GM23338 (cell line): ENCODE results near the gene IRGM. TPM values are rescaled to one million over a fixed set of nuclear protein-coding genes. Genes with fewer than 3 reads are reported as not detected.

Experiments
- ATAC-seq: fragments of 200-7000 bp; cut with Tn5 transposase; 3 replicates; pipeline ENCODE4 v1.9.1; 2020
- DNase-seq: peaks from one replicate; pipeline ENCODE4 v3.0.0-alpha.2; 2015; ENCODE audit warnings: low spot score
- H2AFZ ChIP-seq: fragments of 200-600 bp; sonication (generic); 2 replicates; pipeline ENCODE4 v1.8.0; 2016; ENCODE audit warnings: antibody characterized with exemption, mild to moderate bottlenecking, moderate library complexity
- H3F3A ChIP-seq: fragments of 200-600 bp; sonication (generic); replicated peaks from 2 replicates; pipeline ENCODE4 v1.8.0; 2017; ENCODE audit warnings: antibody characterized with exemption, mixed run types, low read depth
- H3K27ac ChIP-seq: fragments of 200-600 bp; sonication (generic); 2 replicates; pipeline ENCODE4 v1.6.1; 2016; ENCODE audit warnings: low read depth
- H3K27me3 ChIP-seq: fragments of 200-600 bp; sonication (generic); 2 replicates; pipeline ENCODE4 v1.8.0; 2016; ENCODE audit warnings: mild to moderate bottlenecking, mixed run types, moderate library complexity; ENCODE audit not compliant: insufficient read depth
- H3K36me3 ChIP-seq: fragments of 200-600 bp; sonication (generic); 2 replicates; pipeline ENCODE4 v1.8.0; 2016; ENCODE audit warnings: mild to moderate bottlenecking; ENCODE audit not compliant: insufficient read depth
- H3K4me1 ChIP-seq: fragments of 200-600 bp; sonication (generic); 2 replicates; pipeline ENCODE4 v1.8.0; 2016; ENCODE audit warnings: mild to moderate bottlenecking, moderate library complexity; ENCODE audit not compliant: insufficient read depth
- H3K4me2 ChIP-seq: fragments of 200-600 bp; sonication (generic); 2 replicates; pipeline ENCODE4 v1.7.1; 2017; ENCODE audit warnings: mixed run types
- H3K4me3 ChIP-seq: fragments of 200-600 bp; sonication (generic); 2 replicates; pipeline ENCODE4 v1.6.1; 2016; ENCODE audit warnings: mixed run types
- H3K79me2 ChIP-seq: fragments of 200-600 bp; sonication (generic); replicated peaks from 2 replicates; pipeline ENCODE4 v1.8.0; 2017; ENCODE audit warnings: mild to moderate bottlenecking; ENCODE audit not compliant: insufficient read depth
- H3K9me2 ChIP-seq: fragments of 200-600 bp; sonication (generic); 2 replicates; pipeline ENCODE4 v1.8.0; 2017; ENCODE audit not compliant: insufficient read depth
- H4K20me1 ChIP-seq: fragments of 200-600 bp; sonication (generic); replicated peaks from 2 replicates; pipeline ENCODE4 v1.8.0; 2017; ENCODE audit warnings: mild to moderate bottlenecking; ENCODE audit not compliant: insufficient read depth
- H3K27ac Mint-ChIP-seq: 2 replicates; pipeline ENCODE4 v1.8.0; 2020; ENCODE audit warnings: inconsistent platforms, mild to moderate bottlenecking, moderate library complexity, mixed read lengths
- H3K27me3 Mint-ChIP-seq: 3 replicates; pipeline ENCODE4 v1.8.0; 2022; ENCODE audit warnings: low read depth, mild to moderate bottlenecking, moderate library complexity, mixed read lengths, inconsistent platforms; ENCODE audit not compliant: insufficient read depth, poor library complexity
- H3K36me3 Mint-ChIP-seq: 3 replicates; pipeline ENCODE4 v1.8.0; 2021; ENCODE audit warnings: low read depth, mild to moderate bottlenecking, inconsistent platforms, moderate library complexity, mixed read lengths
- H3K4me1 Mint-ChIP-seq: 3 replicates; pipeline ENCODE4 v1.8.0; 2020; ENCODE audit warnings: mild to moderate bottlenecking, inconsistent platforms, mixed read lengths
- H3K4me3 Mint-ChIP-seq: 3 replicates; pipeline ENCODE4 v1.8.0; 2021; ENCODE audit warnings: moderate library complexity, mild to moderate bottlenecking, inconsistent platforms, mixed read lengths
- H3K9me3 Mint-ChIP-seq: 3 replicates; pipeline ENCODE4 v1.8.0; 2020; ENCODE audit warnings: moderate library complexity, mild to moderate bottlenecking, inconsistent platforms, mixed read lengths
- EZH2phosphoT487 ChIP-seq: fragments of 200-600 bp; sonication (generic); IDR thresholded peaks from one replicate; pipeline ENCODE4 v1.8.1; 2018; ENCODE audit warnings: antibody characterized with exemption; ENCODE audit not compliant: unreplicated experiment
- NANOG ChIP-seq: IDR thresholded peaks from 2 replicates; pipeline ENCODE4 v1.6.1; 2016; ENCODE audit warnings: antibody characterized with exemption, borderline replicate concordance
- POLR2AphosphoS5 ChIP-seq: IDR thresholded peaks from 2 replicates; pipeline ENCODE4 v1.6.1; 2016; ENCODE audit warnings: antibody characterized with exemption, low read depth
- ZNF114 ChIP-seq: fragments of 250-450 bp; sonication (Bioruptor Pico); IDR thresholded peaks from 2 replicates; pipeline ENCODE4 v1.5.0; 2020; ENCODE audit warnings: mild to moderate bottlenecking, moderate library complexity
- ZNF462 ChIP-seq: fragments of 250-450 bp; sonication (Bioruptor Pico); IDR thresholded peaks from 2 replicates; pipeline ENCODE4 v1.5.0; 2020; ENCODE audit warnings: mild to moderate bottlenecking, moderate library complexity
- polyA plus RNA-seq: library from polyadenylated mRNA; unstranded; fragments of >200 nt; fragmentation: Nextera tagmentation; extraction: Ambion mirVana; gene quantifications from 2 replicates; pipeline ENCODE4 v1.2.1, GENCODE V29; 2016
- total RNA-seq: library from RNA; depleted of rRNA; stranded (reverse); fragments of >200 nt; shearing (Covaris generic); gene quantifications from 2 replicates; pipeline ENCODE4 v1.2.3, GENCODE V29; 2014

Gene IRGM
- total and polyA plus RNA-seq, 2 experiments from 2014 or later = not detected

DNA sequence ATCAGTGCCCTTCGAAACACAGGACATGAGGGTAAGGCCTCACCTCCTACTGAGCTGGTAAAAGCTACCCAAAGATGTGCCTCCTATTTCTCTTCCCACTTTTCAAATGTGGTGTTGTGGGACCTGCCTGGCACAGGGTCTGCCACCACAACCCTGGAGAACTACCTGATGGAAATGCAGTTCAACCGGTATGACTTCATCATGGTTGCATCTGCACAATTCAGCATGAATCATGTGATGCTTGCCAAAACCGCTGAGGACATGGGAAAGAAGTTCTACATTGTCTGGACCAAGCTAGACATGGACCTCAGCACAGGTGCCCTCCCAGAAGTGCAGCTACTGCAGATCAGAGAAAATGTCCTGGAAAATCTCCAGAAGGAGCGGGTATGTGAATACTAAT is 1.9 kb downstream of the IRGM start (continued):
- TF ChIP-seq ZNF462 (CRISPR knock-in tag) (no peak), EZH2phosphoT487 (no peak), POLR2AphosphoS5 (no peak), ZNF114 (CRISPR knock-in tag) (no peak)

DNA sequence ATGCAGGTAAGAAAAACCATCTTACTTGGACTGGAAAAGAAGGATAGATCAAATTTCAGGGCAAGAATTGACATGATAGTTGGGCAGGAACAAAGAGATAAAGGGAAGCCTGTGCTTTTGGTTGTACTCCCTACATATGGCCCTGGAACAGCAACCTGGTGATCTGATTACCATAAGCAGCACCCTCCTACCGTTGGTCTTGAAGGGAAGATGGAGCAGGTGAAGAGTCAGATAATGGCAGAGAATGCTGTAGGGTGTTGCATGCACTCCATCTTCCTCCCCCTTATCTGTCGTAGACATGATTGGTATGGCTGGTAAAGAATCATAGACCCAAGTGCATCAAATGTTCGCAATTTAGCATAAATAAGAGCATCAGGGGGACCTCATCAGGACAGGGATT is 4.7 kb downstream of the IRGM start:
- Histone ChIP-seq H2AFZ (0 out of 2 replicates have a peak overlapping the region, but pooled peaks have one; percentile 30), H3K27me3 (peaks cover 8% of the 10 kb centered on the region; the same call in 1 of the 2 replicates), H3K9me2 (no peaks in the 10 kb centered on the region), H3K36me3 (no peaks in the 10 kb centered on the region), H4K20me1 (no peaks in the 10 kb centered on the region), H3K4me3 (no peak overlapping the region), H3K79me2 (no peaks in the 10 kb centered on the region), H3K4me2 (no peak overlapping the region), H3F3A (no peaks in the 10 kb centered on the region), H3K27ac (no peak overlapping the region), H3K4me1 (no peaks in the 10 kb centered on the region)
- H3K27ac Mint-ChIP-seq = no peak overlapping the region
- H3K36me3 Mint-ChIP-seq = no peaks in the 10 kb centered on the region; the same call in 2 of the 3 replicates
- TF ChIP-seq POLR2AphosphoS5 (no peak), ZNF114 (CRISPR knock-in tag) (no peak), NANOG (no peak)
- H3K4me1 Mint-ChIP-seq = peaks cover 10% of the 10 kb centered on the region
- ATAC-seq (no peak), DNase-seq (no peak)
- H3K27me3 Mint-ChIP-seq = peaks cover 10% of the 10 kb centered on the region
- peaks cover 8% of the 10 kb centered on the region; the same call in 2 of the 3 replicates for H3K9me3 Mint-ChIP-seq
- no peak overlapping the region for H3K4me3 Mint-ChIP-seq
